Stromal cell of bone marrow (primary cell): ENCODE data around the gene LASP1NB.

Experiments
- DNase-seq: peaks from one replicate; pipeline ENCODE4 v3.0.0-alpha.2; 2012; ENCODE audit warnings: low read depth

The LASP1NB gene

GRCh38 chr17:38925263-38925995 is at the start of gene LASP1NB:
TSS of gene LASP1NB (plus strand) at chr17:38925614.
- DNase-seq, result no peak

GRCh38 chr17:38877130-38877851 is 48.1 kb upstream of the LASP1NB start:
- no peak for DNase-seq

DNA sequence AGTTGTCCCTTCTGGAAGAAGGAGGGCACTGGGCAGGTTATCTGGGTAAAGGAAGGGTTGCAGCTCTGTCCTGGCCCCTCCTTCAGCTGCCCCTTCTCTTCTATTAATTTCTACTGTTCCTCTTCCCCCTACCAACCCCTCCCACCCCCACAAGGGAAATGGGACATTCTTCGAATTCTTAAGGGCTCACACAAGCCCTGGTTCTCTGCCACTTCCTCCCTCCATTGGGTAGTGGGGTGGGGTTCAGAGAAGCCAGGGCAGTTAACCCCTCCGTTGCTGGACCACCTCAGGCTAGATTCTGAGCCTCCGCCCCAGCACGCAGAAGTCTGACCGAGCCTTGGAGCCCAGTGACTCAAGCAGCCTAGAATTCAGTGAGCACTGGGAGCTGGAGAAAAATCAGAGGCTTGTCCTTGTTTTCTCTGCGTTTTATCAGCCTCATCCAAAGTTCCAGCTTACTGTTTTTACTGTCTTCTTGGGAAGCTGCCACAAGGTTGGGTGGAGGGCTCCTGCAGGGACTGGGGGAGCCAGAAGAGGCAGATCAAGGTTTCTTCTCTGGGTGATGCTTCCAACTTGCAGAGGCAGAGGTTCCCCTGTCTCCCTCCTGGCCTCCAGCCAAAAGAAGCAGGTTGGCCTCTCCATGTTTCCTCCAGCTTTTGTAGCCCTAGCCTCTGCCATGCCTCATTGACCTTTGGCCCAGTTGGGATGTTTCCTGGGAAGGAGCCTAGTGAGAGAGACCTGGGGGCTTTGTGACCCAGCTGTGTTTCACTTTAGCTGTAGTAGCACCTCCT is 45.3 kb upstream of the LASP1NB start:
- DNase-seq, result peak; percentile 66

GRCh38 chr17:38881600-38882191 is 43.7 kb upstream of the LASP1NB start:
- DNase-seq, result no peak

DNA sequence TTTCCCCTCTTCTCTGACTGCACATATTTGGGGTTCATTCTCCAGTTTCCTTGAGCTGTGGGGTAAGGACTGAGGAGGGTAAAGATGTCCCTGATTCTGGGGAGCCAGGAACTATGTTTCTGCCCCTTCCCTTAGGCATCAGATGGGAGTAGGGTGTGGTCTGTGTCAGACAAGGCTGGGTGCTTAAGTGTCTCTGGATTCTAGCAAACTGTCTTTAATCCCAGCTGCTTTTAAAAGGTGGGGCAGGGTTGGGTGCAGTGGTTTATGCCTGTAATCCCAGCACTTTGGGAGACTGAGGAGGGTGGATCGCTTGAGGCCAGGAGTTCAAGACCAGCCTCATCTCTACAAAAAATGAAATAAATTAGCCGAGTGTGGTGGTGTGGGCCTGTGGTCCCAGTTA is 42.5 kb upstream of the LASP1NB start:
- DNase-seq, result no peak

DNA sequence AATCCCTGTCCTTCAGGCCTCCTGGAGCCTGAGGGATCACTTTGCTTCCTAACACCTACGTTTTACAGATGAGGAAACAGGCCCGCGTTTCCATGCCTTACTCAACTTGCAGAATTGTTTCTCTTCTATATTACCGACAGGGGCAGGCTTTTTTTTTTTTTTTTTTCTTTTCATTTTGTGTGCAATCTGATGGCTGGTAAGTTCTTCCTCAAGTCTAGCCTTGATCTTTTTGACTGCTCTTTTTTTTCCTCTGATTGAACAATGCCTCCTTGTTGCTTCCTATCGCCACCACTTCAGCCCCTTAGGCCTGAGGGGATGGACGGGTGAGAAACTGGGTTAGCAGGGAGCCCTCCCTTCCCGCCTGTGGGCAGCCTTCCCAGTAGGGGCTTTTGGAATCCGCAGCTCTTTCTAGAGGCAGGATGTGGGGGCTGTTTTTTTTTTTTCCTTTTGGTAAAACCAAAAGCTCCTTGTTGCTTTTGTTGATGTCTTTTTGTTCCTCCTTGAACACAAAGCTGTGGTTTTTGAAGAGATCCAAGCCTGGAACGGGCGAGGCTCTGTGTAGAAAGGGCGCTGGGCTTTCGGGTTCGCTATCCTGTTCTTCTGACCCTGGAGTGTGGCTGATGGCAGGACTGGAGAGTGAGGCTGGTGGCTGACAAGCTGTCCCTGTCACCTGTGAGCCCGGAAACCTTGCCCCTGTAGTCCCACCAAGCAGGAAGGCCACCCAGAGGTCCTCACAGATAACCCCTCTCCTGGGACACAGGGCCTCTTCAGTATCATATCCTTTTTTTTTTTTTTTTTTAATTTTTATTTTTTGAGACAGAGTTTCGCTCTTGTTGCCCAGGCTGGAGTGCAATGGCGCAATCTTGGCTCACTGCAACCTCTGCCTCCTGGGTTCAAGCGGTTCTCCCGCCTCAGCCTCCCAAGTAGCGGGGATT is 41.6 kb upstream of the LASP1NB start:
- DNase-seq, result no peak

DNA sequence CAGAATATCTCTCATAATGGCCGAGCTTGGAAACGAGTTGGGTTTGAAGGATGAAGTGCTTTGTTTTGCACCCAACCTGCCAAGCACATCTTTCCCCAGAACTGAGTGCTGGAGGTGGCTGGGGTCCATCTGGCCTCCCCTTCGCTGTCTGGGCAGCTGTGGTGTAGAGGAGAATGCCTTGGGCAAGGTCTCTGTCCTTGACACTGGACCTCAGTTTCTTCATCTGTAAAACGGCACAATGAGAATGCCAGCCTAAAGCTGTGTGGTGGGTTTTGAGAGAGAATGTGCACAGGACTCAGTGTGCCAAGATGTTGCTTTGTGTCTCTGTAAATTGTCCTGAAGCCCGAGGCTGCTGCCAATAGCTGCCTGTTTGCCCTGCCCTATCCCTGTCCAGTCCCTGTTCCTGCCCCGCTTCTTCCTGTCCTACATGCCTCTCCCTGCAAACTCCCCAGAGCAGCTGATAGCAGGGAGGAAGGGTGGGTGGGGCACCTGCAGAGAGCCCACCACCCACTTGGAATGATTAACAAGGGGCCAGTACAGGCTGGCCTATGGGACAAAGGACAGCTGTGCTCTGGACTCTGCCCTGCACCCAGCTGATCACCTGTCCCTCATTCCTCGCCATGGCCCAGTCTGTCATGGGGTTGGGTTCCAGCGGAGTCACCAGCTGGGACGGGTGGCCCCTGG is 40.2 kb upstream of the LASP1NB start:
- no peak for DNase-seq

- DNase-seq, result no peak
These were observed 39.4 kb upstream of the LASP1NB start for GRCh38 chr17:38885728-38886642.

DNA sequence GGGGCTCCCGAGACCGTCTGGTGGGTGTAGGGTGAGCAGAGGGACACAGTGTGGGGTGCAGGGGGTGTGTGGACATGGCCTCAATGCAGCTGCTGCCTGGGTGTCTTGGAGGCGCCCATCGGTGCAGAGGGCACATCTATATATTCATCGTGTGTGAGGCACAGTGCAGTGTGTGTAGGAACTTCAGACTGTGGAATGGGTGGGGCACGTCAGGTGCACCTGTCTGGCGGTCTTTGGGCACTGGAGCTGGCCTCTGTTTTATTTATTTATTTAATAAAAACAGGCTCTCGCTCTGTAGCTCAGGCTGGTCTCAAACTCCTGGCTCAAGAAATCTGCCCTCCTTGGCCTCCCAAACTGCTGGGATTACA is 38.8 kb upstream of the LASP1NB start:
- DNase-seq, result no peak

DNA sequence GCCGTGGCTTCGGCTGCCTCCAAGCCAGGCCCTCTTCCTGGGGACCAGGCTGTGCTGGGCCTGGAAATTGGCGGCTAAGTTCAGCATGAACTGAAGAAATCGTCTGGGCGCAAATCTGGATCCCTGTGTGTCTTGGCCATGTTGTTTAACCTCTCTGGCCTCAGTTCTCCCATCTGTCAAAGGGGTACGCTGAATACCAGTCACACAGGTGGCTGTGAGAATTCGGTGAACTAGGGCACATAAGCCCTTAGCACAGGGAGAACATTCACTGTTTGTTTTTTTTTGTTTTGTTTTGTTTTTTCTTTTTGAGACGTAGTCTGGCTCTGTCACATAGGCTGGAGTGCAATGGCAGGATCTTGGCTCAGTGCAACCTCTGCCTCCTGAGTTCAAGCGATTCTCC is 36.6 kb upstream of the LASP1NB start:
- DNase-seq, result no peak

GRCh38 chr17:38889745-38890409 is 35.5 kb upstream of the LASP1NB start:
- no peak for DNase-seq

GRCh38 chr17:38890410-38890746 is 35.0 kb upstream of the LASP1NB start:
- no peak for DNase-seq

GRCh38 chr17:38891441-38891840 is 34.0 kb upstream of the LASP1NB start:
- no peak for DNase-seq

DNA sequence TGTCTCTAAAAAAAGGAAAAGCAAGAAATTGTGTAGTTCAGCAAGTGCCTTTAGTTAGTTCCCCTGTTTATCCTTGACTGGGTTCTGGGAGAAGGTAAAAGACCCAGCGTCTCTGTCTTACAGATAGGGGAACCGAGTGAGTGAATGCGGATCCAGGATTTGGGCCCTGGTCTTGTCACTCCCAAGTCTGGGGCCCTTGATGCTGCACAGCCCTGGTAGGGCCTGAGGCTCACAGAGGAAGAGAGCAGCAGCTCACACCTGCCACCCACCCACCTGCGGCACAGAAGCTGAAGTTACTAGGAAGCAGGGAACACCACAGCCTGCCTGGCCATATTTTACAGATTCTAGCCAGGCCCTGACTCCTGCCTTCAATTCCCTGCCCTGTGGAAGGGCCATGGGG is 33.3 kb upstream of the LASP1NB start:
- no peak for DNase-seq

GRCh38 chr17:38892620-38893019 is 32.8 kb upstream of the LASP1NB start:
- DNase-seq, result no peak

- no peak for DNase-seq
These were observed 32.3 kb upstream of the LASP1NB start for GRCh38 chr17:38893113-38893512.

GRCh38 chr17:38893607-38894006 is 31.8 kb upstream of the LASP1NB start:
- DNase-seq, result no peak

- no peak for DNase-seq
These were observed 31.1 kb upstream of the LASP1NB start for GRCh38 chr17:38894276-38894675.

DNA sequence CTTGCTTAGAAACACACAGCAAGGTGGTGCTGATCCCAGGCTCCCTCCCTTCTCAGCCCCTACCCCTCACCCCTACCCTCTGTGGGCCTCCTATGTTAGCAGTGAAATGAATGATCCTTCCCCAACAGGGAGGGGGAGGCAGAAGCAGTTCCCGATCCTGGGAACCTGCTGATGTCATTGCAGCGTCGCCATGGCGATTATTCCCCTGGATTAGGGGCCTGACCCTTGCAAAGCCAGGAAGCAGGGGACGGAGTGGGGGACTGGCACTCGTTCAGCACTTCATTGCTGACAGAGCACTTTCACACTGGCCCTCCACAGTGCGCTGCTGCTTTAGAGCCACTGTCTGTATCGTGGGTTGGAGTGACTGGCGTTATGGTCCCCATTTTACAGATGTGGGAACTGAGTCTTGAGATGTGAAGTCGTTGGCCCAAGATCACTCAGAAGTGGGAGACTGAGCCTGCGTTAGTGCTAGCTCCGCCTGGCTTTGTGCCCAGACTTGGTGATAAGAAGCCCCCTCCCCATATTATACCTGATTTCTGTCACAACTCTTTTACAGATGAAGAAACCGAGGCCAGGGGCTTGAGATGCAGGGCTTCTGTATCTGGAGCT is 29.0 kb upstream of the LASP1NB start:
- DNase-seq, result no peak
